Adrenal gland (tissue), 5 donors: ENCODE measurements around the gene STAM.

Source experiments
- CTCF ChIP-seq, 6 experiments: fragments of 450-650 bp in 4 of 6; fragments of 200-600 bp in 2 of 6; sonication (generic) in 1 of 6; IDR thresholded peaks; 1 replicate in 5 of 6; 2 replicates in 1 of 6; pipeline versions ENCODE4 v1.5.1 to v1.8.0; 2016 to 2021; ENCODE audit warnings: antibody characterized with exemption in 6 of 6, mild to moderate bottlenecking in 2 of 6, moderate library complexity in 1 of 6
- POLR2A ChIP-seq, 2 donors: fragments of 450-650 bp; IDR thresholded peaks; one replicate each; pipeline ENCODE4 v1.6.1; 2017; ENCODE audit warnings: antibody characterized with exemption in 2 of 2, mild to moderate bottlenecking in 2 of 2, moderate library complexity in 1 of 2
- donor health status: DM: no; HTN: no; CAD: no.

DNA sequence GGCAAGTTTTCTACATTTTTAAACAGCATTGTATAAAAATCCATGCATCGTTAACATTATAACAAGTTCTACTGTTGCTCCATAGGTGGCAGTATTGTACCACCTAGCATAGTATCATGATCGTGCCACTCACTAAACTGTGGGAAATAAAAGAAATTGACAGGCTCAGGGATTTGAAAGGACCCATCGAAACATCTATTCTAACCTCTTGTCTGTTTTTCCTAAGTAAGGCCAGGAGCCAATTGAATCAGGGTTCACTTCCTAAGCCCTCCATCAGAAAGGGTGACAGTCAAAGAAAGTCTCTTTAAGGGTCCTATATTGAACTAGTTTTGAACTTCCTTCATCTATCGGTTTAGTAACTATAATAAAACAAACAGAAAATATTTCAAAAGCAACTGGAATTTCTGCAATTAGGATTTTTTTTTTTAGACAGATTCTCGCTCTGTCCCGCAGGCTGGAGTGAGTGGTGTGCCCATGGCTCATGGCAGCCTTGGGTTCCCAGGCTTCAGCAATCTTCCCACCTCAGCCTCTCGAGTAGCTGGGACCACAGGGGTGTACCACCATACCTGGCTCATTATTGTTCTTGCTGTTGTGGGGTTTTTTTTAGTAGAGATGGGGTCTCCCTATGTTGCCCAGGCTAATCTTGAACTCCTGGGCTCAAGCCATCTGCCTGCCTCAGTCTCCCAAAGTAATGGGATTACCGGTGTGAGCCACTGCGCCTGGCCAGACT is 36.2 kb upstream of the STAM start:
- TF ChIP-seq CTCF (IDR thresholded peaks at IDR 0.05), result peak; percentile 80 to 95 (median 88)
- TF ChIP-seq POLR2A (IDR thresholded peaks at IDR 0.05), result no peak
